Posterior vena cava (tissue), 2 donors: ENCODE results near the gene RPRD1A. TPM values are rescaled to one million over a fixed set of nuclear protein-coding genes. Genes with fewer than 3 reads are reported as not detected.
"Not testable (repeated sequence)": the region's sequence is repeated elsewhere in the genome, so short reads cannot be mapped to it uniquely, and the experiment has no call there.

Experiments
- DNase-seq: peaks from one replicate; pipeline ENCODE4 v3.0.0-alpha.2; 2020; ENCODE audit warnings: low spot score
- intact Hi-C, 2 donors: fragments of 100-400 bp; cut with DNase I; formaldehyde crosslinking; loops; one replicate each; pipeline versions ENCODE4 v1.14.1 to v1.14.2; 2022 to 2023
- total RNA-seq, 2 donors: library from RNA; stranded (reverse); fragmentation: NEBNext Ultra II Directional; extraction: Animal tissue kit (Norgen Biotek cat#: 25700); gene quantifications; one replicate each; pipeline ENCODE4 v1.2.1, GENCODE V29; 2021
- donor health status: DM: yes; HTN: yes; CAD: no.
- donor health status: DM: yes; HTN: yes; CAD: no.

RPRD1A gene
- total RNA-seq, 2 donors from 2014 or later, result 46.9 to 58.8 TPM

DNA sequence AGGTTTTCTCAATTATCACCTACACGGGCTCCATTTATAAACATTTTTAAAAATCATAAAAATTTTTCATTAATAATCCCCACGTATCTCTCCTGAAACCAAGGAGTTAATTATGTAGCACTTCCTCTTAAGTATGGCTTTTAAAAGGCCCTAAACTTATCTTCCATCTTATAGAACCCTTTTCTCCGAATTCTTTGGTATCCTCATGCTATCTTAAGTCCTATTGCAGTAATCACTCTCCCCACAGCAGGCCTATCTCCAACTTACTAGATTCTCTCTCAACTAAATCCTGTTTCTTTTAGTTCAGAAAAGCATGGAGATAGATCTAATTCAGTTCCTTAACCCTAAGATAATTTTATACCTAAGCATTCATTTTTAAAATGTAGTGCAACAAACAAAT lies 26.2 kb downstream of the RPRD1A start:
- intact Hi-C loops, result no loop called here

GRCh38 chr18:36038102-36038663 lies 29.2 kb downstream of the RPRD1A start:
- intact Hi-C loops, result no loop called here
- DNase-seq, result peak; percentile 55

More for the DNA sequence above, 26.2 kb downstream of the RPRD1A start:
- DNase-seq, result no peak

- DNase-seq, result no peak
- intact Hi-C loops, result no loop called here
These were observed 32.1 kb downstream of the RPRD1A start for GRCh38 chr18:36035253-36035652.

DNA sequence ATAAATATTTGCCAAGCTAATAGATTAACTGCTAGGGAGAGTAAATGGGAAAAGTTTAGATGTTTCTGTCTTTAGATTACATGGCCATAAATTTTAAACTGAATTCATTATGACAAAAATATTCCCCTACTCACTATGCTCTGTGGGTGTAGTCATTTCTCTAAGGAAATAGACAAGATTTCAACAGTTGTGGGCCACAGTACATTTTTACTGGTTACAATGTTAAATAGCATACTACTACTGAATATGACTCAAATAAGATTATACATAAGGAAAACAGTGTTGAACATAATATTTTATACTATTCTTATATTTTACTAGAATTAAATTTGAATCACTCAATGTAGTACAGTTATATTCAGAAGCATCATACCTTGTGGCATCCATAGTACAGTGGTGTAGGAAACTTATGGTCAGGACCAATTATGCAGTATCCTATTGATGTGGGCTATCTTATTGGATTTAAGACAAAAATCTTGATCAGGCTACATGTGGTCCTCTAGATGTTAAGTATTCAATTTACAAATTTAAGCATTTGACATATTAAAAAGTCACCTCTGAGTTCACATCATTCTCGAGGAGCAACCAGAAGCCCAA lies 33.0 kb downstream of the RPRD1A start:
- no peak for DNase-seq
- intact Hi-C loops, result no loop called here

DNA sequence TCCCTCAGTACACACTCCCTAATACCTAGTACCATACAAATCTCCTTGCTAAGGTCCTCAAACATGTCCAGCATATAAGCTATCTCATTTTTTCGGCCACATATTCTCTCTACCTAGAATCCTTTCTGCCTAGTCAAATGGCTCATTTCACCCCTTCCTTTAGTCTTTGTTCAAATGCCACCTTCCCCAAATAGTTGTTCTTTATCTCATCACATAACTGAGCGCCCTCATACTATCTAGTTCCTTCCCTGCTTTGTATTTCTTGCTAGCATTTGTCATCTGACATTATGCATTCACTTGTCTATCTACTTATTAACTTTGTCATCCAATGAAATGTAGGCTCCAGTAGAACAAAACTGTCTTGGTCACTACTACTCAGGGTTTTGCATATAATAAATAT lies 35.5 kb downstream of the RPRD1A start:
- DNase-seq, result no peak
- intact Hi-C loops, result no loop called here

GRCh38 chr18:36031407-36031806 lies 36.0 kb downstream of the RPRD1A start:
- DNase-seq, result no peak
- intact Hi-C loops, result no loop called here

- intact Hi-C loops, result no loop called here
- no peak for DNase-seq
These were observed 38.5 kb downstream of the RPRD1A start for GRCh38 chr18:36028859-36029258.

DNA sequence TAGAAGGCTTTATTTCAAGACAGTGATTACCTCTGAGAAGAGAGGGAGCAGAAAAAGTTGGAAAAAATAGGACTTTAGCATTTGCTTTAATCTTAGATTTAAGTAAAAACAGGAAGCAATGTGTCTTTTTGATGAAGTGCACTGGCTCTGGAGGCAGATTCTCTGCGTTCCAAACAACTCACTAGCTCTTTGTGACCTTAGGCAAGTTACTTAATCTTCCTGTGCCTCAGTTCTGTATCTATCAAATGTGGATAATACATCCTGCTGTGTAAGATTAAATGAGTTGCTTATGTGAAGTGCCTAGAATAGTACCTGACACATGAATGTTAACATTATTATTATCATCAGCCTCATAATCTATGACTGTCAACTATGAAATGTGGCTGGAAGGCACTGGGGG lies 42.3 kb downstream of the RPRD1A start:
- intact Hi-C loops, result no loop called here
- no peak for DNase-seq

DNA sequence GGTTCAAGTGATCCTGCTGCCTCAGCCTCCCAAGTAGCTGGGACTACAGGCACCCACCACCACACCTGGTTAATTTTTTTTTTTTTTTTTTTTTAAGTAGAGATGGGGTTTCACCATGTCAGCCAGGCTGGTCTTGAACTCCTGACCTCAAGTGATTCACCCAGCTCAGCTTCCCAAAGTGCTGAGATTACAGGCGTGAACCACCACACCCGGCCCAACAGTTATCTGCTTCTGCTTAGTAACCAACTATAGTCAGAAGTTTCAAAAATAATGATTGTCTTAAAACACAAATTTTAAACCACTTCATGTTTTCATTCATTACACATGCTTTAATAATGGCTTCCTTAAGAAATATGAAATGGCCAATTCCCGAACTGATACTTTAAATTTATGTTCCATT lies 43.1 kb downstream of the RPRD1A start:
- DNase-seq, intact Hi-C loops: not testable (repeated sequence)

DNA sequence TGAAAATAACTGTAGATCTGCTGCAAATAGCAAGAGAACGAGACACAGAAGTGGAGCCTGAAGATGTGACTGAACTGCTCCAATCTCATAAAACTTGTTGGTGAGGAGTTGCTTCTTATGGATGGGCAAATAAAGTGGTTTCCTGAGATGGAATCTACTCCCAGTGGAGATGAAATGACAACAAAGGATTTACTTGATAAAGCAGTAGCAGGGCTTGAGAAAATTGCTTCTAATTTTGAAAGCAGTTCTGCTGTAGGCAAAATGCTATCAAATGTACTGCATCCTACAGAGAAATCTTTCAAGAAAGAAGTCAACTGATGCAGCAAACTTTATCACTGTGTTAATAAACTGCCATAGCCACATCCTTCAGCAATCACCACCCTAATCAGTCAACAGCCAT lies 44.0 kb downstream of the RPRD1A start:
- no peak for DNase-seq
- intact Hi-C loops, result no loop called here

- intact Hi-C loops, result no loop called here
- DNase-seq, result no peak
These were observed 47.1 kb downstream of the RPRD1A start for GRCh38 chr18:36020174-36020711.

GRCh38 chr18:36017232-36017631 lies 50.1 kb downstream of the RPRD1A start:
- intact Hi-C loops, result loop anchor here (2.0 to 10.0 kb wide), 3 partner anchors 268 to 1488 kb away; no protein-coding TSS in a partner anchor
- no peak for DNase-seq

- no peak for DNase-seq
- intact Hi-C loops, result loop anchor here (2.0 to 10.0 kb wide), 3 partner anchors 269 to 1489 kb away; no protein-coding TSS in a partner anchor
These were observed 51.7 kb downstream of the RPRD1A start for GRCh38 chr18:36015629-36016028.

GRCh38 chr18:36012891-36013290 lies 54.5 kb downstream of the RPRD1A start:
- intact Hi-C loops, result loop anchor here in 1 of 2 donors (10.0 kb wide), 1 partner anchor 1492 kb away; no protein-coding TSS in a partner anchor

DNA sequence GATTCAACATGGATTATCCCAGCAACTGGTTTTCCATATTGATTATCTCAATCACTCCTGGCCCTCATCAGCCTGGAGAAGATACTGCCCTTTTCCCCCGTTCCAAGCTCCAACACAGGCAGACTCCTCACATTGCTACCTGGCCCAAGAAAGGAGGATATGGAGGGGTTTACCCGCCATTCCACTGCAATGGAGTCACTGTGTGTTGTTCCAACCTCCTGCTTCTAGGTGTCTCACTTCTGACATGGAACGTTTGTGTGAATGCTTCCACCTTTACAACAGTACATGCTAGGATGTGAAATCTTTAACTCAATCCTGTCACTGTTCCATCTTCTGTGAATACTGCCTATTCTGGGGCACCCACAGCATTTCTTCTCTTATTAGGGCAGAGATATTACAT lies 58.1 kb downstream of the RPRD1A start:
- intact Hi-C loops, result no loop called here
- no peak for DNase-seq

More at GRCh38 chr18:36012891-36013290, 54.5 kb downstream of the RPRD1A start:
- no peak for DNase-seq

- intact Hi-C loops, result no loop called here
- DNase-seq, result no peak
These were observed 60.4 kb downstream of the RPRD1A start for GRCh38 chr18:36006997-36007396.

GRCh38 chr18:35999925-36000324 lies 67.4 kb downstream of the RPRD1A start:
- intact Hi-C loops, result no loop called here
- DNase-seq, result no peak

DNA sequence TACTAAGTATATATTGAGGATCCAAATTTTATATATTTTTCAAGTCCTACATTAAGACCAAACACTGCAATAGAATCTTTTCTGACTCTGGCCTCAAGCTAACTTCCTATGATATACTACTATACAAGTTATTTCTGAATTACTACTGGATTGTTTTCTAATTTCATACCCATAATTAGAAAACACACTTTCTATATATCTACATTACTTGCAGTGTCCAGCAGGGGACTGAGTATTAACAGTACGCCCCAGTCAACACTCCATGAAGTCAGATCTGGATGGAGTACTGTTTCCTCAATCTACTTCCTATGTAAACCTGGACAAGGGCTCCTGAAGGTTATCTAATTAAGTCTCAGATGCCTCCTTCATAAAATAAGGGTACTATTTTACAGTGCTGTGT lies 68.4 kb downstream of the RPRD1A start:
- intact Hi-C loops, result no loop called here

DNA sequence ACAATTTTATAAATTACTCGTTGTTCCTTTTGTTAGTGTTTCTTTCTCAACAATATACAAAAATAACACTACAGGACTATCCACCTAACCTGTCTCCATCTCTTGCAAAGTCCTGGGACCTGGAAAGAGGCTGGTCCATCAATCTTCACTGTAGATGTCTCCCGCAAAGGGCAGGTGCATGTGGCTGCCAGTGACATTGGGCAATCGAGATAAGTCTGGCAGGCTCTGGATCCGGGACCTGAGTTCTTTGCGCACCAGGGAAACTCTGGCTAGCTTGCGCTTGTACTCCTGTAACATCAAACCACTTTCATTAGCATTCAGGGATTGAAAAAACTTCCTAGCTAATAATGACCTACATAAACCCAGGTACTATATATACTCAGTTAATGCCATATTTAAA lies 74.3 kb downstream of the RPRD1A start:
- intact Hi-C loops, result no loop called here
- no peak for DNase-seq

More for the DNA sequence above, 68.4 kb downstream of the RPRD1A start:
- no peak for DNase-seq

- no peak for DNase-seq
- intact Hi-C loops, result no loop called here
These were observed 75.7 kb downstream of the RPRD1A start for GRCh38 chr18:35991696-35992095.

DNA sequence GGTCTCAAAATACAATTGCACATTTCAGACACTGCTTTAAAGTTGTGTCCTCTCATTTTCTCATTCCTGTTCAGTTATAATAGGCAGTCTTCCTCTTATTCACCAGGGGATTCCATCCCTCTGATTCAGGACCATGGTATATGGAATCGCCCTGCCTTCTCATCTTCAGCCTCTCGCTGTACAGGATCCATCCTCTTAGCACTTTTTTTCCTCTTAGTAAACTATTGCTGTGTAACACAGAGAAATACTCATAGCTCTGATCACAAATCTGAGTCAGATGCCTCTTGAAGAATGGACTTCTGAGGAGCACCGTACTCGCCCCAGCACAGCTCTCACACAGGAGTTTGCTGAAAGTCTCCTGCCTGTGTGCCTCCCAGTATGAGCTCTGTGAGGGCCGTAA lies 83.5 kb downstream of the RPRD1A start:
- no peak for DNase-seq
- intact Hi-C loops, result no loop called here
